ENCODE measurements around the gene ITGB4. TPM values are rescaled to one million over a fixed set of nuclear protein-coding genes. Genes with fewer than 3 reads are reported as not detected.

Gene ITGB4
- total RNA-seq, 2 experiments from 2014 or later: 0.69 to 1.8 TPM

DNA sequence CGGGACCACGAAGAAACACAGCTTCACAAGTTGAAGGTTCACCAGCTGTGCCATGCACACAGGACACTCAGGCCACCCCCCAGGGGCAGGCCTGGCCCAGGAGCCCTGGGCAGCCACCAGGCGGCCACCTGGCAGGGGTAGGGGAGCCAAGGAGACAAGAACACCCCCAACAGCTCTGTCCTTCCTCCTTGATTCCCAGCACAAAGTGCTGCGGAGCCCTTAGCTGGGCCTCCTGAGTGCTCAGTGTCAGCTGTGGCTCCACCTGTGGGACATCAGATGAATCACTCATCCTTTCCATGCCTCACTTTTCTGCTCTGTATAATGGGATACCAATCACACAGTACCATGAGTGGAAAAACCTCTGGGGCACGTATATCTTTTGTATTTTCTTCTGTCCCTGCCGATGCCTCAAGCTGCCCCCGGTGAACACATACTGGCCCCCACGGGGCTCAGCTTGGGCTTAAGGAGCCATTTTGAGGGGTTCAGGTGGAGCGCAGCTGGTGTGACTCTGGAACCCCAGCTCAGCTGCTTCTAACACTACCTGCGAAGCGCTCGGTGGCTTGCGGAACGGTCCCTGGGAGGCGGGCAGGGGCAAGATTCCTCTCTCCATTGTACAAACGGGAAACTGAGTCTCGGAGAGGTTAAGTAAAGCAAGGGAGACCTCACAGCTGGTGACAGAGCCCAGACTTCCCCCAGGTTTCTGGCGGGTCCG, 31.7 kb downstream of the ITGB4 start:
- ChIA-PET CTCF (interaction anchor here (0.6 to 9.9 kb wide), 72 partner anchors 8 to 412 kb away, joined by 3 to 217 read pairs (median 4); partner anchors contain the start of genes GALK1, ITGB4, RECQL5 and SAP30BP), POLR2A (interaction anchor here (0.6 to 2.7 kb wide), 13 partner anchors 11 to 142 kb away, joined by 3 to 21 read pairs (median 5); partner anchors contain the start of genes GALK1, RECQL5 and SAP30BP)
- Mint-ChIP-seq H3K36me3 (ENCODE audit: low read depth) (no peaks in the 10 kb centered on the region), H3K27ac (no peak overlapping the region), H3K27me3 (no peaks in the 10 kb centered on the region), H3K9me3 (no peaks in the 10 kb centered on the region), H3K4me3 (peak overlapping the region; percentile 61), H3K4me1 (ENCODE audit: low read depth) (peaks cover 19% of the 10 kb centered on the region)
- ATAC-seq: no peak
- TF ChIP-seq CTCF (IDR thresholded peaks at IDR 0.05): no peak
- intact Hi-C loops (cut with micrococcal nuclease): no loop called here
- DNase-seq: no peak

- TF ChIP-seq CTCF (IDR thresholded peaks at IDR 0.05): peak; percentile 75
- H3K36me3 Mint-ChIP-seq (ENCODE audit: low read depth): no peaks in the 10 kb centered on the region
- H3K27me3 Mint-ChIP-seq: no peaks in the 10 kb centered on the region
- H3K4me3 Mint-ChIP-seq: peak overlapping the region; percentile 61
- peak; percentile 77 for DNase-seq
- intact Hi-C loops (cut with micrococcal nuclease): no loop called here
- peak; percentile 80 for ATAC-seq
- CTCF ChIA-PET: interaction anchor here (0.6 to 9.9 kb wide), 73 partner anchors 8 to 413 kb away, joined by 3 to 217 read pairs (median 4); partner anchors contain the start of genes GALK1, ITGB4, RECQL5 and SAP30BP
- no peak overlapping the region for H3K27ac Mint-ChIP-seq
- POLR2A ChIA-PET: interaction anchor here (0.6 to 2.7 kb wide), 15 partner anchors 10 to 141 kb away, joined by 3 to 21 read pairs (median 5); partner anchors contain the start of genes GALK1, RECQL5, SAP30BP and UNK
- peaks cover 19% of the 10 kb centered on the region for H3K4me1 Mint-ChIP-seq (ENCODE audit: low read depth)
- no peaks in the 10 kb centered on the region for H3K9me3 Mint-ChIP-seq
Observed at GRCh38 chr17:75753514-75754377, 32.5 kb downstream of the ITGB4 start.

DNA sequence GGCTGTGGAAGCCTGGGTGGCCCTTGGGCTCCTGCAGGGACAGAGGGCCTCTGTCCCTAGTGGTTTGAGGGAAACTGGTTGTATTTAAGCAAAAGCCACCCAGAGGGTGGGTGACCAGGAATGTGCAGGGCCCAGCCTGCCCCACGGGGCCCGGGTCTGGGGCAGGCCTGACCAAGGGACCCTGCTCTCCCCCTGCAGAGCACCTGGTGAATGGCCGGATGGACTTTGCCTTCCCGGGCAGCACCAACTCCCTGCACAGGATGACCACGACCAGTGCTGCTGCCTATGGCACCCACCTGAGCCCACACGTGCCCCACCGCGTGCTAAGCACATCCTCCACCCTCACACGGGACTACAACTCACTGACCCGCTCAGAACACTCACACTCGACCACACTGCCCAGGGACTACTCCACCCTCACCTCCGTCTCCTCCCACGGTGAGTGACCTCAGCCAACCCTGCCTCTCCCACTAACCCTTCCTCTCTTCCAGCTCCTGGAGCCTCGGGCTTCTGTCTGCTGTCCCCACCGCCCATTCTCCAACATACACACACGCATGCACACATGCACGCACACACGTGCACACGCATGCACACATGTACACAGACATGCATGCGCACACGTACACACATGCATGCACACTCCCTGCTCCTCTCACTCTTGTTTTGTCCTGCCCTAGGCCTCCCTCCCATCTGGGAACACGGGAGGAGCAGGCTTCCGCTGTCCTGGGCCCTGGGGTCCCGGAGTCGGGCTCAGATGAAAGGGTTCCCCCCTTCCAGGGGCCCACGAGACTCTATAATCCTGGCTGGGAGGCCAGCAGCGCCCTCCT, 33.3 kb downstream of the ITGB4 start:
- DNase-seq (no peak), ATAC-seq (no peak)
- Mint-ChIP-seq H3K4me1 (ENCODE audit: low read depth) (peaks cover 19% of the 10 kb centered on the region), H3K9me3 (no peaks in the 10 kb centered on the region), H3K27ac (peak overlapping the region; percentile 18), H3K4me3 (peak overlapping the region; percentile 17), H3K27me3 (no peaks in the 10 kb centered on the region), H3K36me3 (ENCODE audit: low read depth) (no peaks in the 10 kb centered on the region)
- no peak for TF ChIP-seq CTCF (IDR thresholded peaks at IDR 0.05)
- ChIA-PET CTCF (interaction anchor here (0.7 to 9.9 kb wide), 29 partner anchors 9 to 414 kb away, joined by 3 to 217 read pairs (median 7); partner anchors contain the start of genes GALK1, ITGB4, RECQL5 and SAP30BP), POLR2A (interaction anchor here (1.3 to 2.7 kb wide), 10 partner anchors 10 to 88 kb away, joined by 3 to 21 read pairs (median 6); partner anchors contain the start of genes GALK1, RECQL5, SAP30BP and UNK)
- intact Hi-C loops (cut with micrococcal nuclease): no loop called here

DNA sequence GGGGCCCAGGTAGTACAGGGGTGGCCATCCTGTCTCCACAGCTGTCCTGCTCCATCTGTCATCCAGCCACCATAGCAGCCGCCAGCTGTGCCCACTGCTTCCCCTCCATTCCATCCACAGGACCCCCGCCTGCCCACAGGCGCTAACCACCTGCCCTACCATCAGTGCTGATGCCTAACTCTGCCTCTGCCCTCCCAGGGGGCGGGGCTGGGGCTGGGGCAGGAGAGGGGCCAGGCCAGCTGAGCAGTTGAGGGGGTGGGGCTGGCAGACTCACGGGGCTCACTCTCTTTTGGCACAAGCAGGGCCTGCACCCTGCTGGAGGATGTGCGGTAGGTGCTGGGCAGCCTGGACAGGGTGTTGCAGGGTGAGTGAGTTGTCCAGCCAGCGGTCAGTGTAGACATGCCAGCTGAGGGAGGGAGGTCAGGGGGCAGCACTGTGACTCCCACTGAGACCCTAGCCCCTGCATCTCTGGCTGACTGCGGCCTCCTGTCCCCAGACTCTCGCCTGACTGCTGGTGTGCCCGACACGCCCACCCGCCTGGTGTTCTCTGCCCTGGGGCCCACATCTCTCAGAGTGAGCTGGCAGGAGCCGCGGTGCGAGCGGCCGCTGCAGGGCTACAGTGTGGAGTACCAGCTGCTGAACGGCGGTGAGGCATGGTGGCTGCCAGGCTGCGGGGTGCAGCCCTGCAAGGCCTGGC, 34.1 kb downstream of the ITGB4 start:
- no peak for DNase-seq
- TF ChIP-seq CTCF (IDR thresholded peaks at IDR 0.05): no peak
- Mint-ChIP-seq H3K36me3 (ENCODE audit: low read depth) (no peaks in the 10 kb centered on the region), H3K4me1 (ENCODE audit: low read depth) (peaks cover 14% of the 10 kb centered on the region), H3K4me3 (no peak overlapping the region), H3K9me3 (no peaks in the 10 kb centered on the region), H3K27me3 (no peaks in the 10 kb centered on the region), H3K27ac (no peak overlapping the region)
- intact Hi-C loops (cut with micrococcal nuclease): no loop called here
- CTCF ChIA-PET: interaction anchor here (1.2 to 5.1 kb wide), 2 partner anchors 9 to 52 kb away, joined by 3 to 92 read pairs; partner anchors contain the start of gene GALK1
- POLR2A ChIA-PET: interaction anchor here (2.1 to 11.2 kb wide), 3 partner anchors 9 to 68 kb away, joined by 5 to 215 read pairs (median 21); partner anchors contain the start of gene GALK1
- ATAC-seq: no peak
